GM21723 (cell line): ENCODE data around the gene TERT.
"Not testable (repeated sequence)": the region's sequence is repeated elsewhere in the genome, so short reads cannot be mapped to it uniquely, and the experiment has no call there.

ENCODE experiments used
- ATAC-seq: cut with Tn5 transposase; IDR thresholded peaks from one replicate; pipeline ENCODE4 v1.9.1; 2021; ENCODE audit warnings: mild to moderate bottlenecking, moderate library complexity; ENCODE audit not compliant: unreplicated experiment

The TERT gene

DNA sequence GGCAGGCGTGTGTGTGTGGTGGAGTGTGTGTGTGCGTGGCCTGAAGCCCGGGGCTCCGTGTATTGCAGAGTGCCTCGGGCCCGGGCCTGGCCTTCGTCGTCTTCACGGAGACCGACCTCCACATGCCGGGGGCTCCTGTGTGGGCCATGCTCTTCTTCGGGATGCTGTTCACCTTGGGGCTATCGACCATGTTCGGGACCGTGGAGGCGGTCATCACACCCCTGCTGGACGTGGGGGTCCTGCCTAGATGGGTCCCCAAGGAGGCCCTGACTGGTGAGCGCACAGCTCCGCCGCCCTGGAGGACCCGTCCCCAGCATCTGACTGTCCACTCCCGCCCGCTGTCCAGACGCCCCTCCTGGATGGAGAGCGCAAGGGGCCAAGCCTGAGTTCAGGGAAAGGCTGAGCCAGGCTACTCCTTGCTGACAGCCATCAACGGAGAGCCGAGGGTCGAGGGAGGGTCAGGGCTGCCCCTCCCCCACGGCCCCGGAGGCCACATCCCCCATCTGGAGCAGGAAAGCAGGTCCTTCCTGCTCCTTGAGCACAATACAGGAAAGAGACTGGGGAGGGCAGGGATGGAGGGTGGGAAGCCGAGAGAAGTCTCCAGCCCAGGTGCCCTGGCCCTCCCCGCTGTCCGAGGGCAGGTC is 51.3 kb downstream of the TERT start:
- ATAC-seq: no peak

DNA sequence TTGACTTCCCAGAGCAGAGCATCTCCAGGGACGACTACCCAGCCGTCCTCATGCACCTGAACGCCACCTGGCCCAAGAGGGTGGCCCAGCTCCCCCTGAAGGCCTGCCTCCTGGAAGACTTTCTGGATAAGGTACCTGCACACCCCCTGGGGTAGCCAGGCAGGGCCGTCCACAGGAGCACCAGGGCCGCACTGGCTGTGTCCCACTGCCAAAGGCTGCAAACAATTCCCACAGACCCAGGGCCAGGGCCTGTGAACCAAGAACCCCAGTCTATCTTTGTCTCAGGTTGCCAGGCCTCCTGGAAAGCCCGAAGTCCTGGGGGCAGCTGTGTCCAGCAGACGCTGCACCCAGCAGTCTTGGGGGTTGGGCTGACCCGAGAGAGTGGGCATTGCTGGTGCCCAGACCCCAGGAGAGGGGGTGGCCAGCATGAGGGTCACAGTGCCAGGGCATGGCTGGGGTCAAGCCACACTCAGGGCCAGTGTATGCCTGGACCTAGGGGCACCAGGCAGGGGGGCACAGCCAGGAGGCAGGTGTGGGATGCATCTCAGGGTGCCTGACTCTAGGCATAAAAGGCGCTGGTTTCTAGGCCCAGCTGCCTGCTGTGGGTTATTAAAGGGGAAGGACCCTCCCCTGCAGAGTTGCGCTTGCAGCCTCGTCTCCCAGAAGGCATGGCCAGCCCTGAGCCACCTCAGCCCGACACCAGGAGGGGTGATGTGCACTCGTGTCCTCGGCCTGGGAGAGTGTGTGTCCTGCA is 52.0 kb downstream of the TERT start:
- no peak for ATAC-seq

DNA sequence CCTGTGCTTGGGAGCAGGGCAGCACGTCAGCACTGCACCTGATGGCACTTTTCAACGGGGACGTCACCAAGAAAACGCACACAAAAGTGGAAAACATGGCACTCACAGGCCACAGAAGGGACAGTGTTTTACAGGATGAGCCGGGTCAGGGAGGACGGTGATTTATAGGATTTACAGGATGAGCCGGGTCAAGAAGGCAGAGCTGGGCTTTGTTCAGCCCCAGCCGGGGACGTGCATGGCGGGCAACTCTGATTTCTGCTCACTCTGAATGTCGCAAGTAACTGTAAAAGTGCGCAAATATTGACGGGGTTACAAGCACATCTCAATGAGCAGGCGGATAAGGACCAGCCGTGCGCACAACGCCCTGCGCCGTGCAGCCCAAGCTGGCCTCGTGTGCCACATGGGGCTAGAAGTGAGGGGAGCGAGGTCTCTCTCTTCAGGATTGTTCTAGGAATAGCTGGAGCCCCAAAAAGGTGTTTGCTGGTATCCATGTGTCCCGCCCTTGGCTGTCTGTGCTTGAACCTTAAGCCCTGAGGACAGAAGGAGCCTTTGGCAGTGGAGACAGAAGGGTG is 53.3 kb downstream of the TERT start:
- no peak for ATAC-seq

DNA sequence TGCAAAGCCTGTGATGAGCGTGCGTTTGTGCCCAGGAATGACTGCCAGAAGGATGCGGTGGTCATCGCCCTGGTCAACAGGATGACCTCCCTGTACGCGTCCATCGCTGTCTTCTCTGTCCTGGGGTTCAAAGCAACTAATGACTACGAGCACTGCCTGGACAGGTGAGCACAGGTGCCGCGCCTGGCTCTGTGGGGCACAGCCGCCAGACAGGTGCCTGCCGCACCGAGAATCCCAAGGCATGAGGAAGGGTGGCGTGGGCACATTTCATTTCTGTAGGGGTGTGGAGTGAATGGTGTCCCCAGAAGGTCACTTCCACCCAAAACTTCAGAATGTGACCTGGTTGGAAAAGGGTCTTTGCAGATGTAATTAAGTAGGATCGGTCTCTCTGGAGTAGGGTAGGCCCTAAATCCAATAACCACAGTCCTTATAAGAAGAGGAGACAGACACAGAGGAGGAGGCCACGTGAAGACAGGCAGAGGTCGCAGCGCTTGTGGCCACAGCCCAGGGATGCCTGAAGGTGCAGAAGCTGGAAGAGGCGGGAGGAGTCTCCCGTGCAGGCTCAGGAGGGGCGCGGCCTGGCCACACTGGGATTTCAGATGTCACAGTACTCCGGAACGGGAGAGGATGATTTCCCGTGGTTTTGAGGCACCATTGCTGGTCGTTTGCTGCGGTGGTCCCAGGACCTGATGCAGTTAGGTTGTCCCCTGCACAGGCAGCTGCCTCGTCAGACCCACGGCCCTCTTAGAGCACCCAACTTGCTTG is 54.2 kb downstream of the TERT start:
- no peak for ATAC-seq

DNA sequence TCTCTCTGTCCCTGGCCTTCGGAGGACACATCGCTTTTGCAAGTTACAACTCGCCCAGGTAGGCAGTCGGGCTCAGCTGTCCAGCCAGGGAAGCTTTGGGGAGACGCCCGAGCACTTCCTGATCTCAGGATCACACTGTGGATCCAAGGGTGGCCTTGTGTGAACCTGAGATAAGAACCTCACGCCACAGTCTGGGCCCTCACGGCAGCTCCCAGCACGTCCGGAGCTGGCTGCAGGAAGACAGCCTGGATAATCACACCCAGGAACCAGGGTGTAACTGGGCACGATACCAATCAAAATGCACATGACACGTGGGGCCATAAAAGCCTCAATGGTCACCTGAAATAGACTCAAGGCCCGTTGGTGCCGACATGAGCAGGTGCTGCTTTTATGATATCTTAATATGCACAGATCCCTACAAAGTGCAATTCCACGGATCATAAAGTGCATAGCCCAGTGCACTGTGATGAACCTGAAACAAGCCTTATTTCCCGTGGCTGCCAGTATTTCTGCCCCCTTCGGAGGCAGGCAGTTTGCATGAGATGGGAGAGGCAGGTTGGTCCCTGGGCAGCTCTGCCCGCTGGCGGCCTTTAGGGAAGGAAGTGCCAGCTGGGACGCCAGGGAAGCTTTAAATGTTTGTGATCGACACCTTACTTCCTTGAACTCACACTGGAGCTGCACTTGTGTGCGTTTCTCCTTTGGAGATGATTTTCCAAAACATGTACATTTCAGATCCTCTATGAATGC is 55.2 kb downstream of the TERT start:
- no peak for ATAC-seq

DNA sequence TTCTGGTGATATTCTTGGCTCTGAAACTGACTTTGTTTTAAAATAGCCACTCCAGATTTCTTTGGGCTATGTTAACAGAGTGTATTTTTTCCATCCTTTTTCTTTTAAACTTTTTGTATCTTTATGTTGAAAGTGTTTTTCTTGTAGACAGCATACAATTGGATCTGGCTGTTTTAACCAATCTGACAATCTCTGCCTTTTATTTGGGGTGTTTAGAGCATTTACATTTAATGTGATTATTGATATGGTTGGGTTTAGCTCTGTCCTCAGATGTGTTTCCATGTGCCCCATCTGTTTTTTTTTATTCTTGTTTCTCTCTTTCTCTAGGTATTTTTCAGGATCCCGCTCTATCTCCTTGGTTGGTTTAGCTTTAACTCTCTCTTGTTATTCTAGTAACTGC is 59.0 kb downstream of the TERT start:
- no peak for ATAC-seq

DNA sequence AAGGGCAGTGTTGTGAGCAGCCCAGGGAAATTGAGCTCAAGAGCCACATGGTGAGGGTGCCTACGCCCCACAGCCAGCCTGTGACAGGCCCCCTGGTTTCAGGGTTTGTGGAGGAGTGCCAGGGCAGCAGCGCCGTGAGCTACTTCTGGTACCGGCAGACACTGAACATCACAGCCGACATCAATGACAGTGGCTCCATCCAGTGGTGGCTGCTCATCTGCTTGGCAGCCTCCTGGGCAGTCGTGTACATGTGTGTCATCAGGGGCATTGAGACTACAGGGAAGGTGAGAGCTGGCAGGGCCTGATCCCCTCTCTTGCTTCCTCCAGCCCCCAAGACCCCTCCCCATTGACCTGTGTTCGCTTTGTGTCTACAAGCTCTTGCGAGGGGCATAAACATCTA is 59.5 kb downstream of the TERT start:
- ATAC-seq: no peak

DNA sequence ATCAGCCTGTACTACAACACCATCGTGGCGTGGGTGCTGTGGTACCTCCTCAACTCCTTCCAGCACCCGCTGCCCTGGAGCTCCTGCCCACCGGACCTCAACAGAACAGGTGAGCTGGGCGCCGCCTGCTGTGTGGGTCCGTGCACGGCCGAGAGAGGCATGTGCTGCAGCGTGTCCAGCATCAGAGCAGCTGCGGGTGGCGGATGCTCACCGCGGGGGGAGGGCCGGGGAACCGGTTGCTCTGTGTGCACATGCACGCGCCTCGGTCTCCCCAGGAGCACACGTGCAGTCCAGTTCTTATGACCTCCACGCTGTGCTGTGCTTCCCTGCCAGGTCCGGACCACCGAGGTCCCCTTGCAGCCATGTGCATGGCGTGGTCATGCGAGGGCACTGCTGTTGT is 62.1 kb downstream of the TERT start:
- ATAC-seq: no peak

DNA sequence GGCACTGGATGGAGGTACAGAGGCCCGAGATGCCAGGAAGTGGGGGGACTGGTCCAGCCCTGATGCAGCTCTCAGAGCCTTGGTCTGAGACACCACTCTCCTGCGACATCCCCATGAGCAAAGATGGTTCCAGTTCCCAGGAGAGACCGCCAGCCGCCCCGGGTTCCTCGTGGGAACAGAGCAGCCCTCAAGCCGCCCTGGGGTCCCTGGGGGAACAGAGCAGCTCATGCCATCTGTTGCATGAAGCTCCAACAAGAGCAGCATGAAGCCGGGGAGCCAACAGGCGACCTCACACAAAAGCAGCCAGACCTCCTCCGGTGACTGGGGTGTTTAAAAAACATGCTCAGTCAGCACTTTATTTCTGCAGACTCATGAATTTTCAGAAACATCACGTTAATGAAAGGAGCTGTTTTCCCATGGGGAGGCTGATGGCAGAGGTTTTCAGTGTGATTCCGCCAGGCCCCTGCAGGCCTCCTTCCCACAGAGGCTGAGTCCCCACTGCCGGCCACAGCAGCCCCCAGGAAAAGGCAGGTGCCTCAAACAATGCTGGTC is 63.4 kb downstream of the TERT start:
- no peak for ATAC-seq

DNA sequence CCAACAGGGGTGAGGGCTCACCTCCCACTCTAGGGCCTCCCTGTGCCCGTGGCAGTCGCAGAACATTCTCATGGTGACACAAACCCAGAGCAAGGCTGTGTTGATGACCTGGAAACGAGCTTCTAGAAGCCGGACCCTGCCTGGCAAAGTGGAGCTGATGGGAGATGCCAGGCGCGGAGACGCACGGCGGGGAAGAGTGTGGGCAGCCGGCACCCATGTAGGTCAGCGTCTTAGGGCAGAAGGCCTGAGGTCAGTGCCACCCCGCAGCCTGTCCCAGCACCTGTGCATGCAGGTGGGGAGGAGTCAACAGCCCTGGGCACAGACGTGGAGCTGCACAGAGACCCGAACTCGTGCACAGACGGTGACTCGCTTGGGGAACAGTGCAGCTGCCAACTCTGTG is 64.3 kb downstream of the TERT start:
- no peak for ATAC-seq

DNA sequence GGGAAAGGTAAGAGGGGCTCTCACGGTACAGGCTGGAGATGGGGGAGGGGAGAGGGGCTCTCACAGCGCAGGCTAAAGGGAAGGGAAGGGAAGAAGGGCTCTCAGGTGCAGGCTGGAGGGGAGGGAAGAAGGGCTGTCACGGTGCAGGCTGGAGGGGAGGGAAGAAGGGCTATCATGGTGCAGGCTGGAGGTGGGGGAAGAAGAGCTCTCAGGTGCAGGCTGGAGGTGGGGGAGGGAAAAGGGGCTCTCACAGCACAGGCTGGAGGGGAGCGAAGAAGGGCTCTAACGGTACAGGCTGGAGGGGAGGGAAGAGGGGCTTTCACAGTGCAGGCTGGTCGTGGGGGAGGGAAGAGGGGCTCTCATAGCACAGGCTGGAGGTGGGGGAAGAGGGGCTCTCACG is 65.0 kb downstream of the TERT start:
- no peak for ATAC-seq

DNA sequence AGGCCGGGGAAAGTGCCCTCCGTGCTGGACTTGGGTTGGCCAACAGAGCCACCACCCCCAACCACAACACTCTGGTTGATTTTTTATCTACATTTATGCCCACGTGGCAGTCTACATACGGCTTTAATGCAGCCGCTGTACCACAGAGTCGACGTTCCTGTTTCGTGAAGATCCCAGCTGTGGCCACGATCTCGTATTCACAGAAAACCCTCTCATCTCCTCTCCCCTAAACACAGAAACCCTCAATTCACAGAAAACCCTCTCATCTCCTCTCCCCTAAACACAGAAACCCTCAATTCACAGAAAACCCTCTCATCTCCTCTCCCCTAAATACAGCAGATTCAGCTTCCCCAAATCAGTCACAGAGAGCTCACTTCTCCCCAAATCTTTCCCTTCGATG is 65.8 kb downstream of the TERT start:
- not testable (repeated sequence) for ATAC-seq

DNA sequence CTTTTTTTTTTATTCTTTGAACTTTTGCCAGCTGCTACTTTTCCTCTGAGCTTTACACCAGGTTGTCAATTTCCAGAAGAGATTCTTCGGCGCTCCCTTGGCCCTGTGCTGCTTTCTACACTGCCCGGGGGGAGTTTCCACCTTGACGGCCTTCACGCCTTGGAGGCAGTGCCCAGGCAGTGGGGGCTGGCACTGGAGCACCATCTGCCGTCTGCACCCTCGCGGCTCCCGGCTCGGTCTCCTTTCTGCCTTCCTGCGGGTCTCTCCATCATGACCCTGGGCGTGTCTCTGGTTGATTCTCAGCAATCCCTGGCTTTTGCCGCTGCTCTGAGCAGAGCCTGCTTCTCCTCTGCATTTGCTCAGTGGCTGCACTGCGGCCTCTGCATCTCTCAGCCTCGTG is 66.7 kb downstream of the TERT start:
- ATAC-seq: no peak

DNA sequence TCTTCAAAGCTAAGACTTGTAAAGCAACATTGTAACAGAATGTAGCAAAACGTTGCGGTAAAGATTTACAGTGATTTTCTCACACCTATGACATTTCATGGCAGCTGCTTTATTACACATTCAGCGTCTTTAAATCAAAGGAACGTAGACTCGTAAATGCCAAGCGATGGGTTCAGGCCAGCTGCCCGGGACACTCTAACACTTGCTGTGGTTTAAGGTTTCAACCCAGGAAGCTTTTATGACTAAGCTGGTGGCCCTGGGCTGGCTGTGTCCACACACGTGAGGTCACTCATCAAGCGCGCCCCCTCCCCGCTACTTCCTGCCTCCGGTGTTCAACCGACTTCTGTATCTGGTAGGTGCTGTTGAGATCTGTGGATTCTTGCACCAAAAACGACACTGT is 67.2 kb downstream of the TERT start:
- ATAC-seq: no peak

DNA sequence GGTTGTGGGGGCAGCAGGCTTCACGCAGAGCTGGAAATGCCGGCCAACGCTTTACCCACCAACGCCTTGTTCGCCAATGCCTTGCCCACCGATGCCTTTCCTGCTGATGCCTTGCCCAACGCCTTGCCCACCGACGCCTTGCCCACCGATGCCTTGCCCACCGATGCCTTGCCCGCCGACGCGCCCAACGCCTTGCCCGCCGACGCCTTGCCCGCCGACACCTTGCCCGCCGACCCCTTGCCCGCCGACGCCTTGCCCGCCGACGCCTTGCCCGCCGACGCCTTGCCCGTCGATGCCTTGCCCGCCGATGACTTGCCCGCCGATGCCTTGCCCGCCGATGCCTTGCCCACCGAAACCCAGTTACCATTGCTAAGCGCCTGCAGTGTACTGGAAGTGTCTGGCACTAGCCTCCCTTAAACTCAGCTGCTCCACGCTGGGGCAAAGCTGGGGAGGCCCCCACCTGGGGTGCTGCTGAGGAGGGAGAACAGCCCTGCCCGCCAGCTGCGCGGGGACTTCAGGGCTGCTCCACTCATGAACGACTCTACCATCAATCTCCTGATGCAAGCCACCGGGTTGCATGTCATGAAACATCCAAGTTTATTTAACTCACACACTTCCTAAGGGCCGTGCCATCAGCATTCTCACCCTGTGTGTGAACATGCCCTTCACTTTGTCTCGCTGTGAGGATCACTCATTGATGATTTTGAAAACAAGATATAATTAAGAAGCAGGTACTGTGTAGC is 67.9 kb downstream of the TERT start:
- ATAC-seq: no peak

DNA sequence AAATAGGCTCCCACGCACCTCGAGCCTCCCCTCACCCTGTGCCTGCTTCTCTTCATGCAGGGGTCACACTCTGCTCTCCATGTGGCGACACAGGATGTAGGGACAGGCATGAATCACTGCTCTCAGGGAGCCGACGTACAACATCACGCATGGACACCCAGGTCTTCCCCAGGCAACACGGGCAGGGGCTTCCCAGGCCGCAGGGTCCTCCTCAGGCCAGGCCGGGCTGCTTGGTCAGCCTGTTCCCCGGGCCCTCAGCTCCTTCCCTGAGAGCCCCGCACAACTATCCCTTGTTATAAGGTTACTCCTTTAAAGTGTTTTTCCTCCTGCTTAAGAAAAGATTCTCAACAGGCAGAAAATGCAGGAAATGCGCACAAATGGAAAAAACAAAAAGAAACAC is 68.6 kb downstream of the TERT start:
- ATAC-seq: no peak

DNA sequence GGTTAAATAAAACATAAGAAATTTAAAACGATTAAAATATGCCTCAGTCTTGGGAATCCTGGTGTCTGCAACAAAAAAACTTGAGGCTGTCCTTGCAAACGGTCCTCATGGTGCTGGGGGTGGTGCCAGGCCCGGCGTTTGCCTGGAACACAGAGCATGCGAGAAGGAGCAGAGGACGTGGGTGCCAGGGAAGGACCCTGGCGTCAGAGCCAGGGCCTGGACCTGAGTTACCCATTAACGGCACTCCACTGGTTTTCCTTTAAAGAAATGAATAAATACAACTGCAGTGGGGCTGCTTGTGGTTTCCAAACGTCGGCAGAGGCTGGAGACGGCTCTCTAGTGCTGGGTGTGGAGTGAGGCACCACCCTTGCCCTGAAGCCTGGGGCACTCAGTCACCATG is 69.8 kb downstream of the TERT start, which contains the start of gene SLC6A18:
Gene SLC6A18 (plus strand): TSS at position 301 of the 400 bp plus-strand sequence. CDS start 97 bp downstream, at position 398.
- no peak for ATAC-seq

DNA sequence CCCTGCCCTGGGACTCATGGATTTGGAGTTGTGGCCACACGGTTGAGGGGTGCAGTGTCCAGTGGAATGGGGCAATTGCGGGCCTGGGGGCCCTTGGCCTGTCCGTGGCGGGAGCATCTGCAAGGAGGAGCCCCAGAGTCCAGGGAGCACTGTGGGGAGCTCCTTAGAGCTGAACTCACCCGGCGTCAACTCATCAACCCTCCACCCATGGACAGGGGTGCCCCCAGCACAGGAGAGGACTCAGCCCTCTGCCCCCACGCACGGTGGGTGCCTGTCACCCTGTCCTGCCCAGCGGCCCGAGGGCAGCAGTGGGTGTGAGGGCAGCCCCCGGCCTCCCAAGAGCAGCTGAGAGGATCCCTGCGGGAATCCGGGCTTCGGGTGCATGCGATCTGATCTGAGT is 70.2 kb downstream of the TERT start:
- no peak for ATAC-seq

DNA sequence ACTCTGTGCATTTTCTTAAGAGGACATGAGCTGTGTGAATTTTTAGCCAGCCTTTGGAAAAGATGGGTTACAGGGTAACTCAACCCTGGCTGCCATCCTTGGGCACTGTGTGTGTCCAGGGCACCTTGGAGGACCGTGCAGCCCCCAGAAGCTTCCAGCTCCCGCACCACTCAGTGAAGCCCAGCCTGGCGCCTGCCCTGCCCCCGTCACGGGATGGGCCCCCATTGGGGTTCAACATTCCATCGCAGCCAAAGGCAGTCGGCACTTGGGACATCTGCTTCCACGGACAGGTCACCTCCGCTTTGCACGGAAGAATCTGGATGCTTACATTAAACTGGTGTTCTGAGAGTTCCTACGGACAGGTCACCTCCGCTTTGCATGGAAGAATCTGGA is 71.6 kb downstream of the TERT start:
- no peak for ATAC-seq
